ENCODE results near the gene NTF3.

Gene NTF3

GRCh38 chr12:5520037-5520436, 88.1 kb downstream of the NTF3 start:
- H2AFZ ChIP-seq (ENCODE audit: low read depth, low read length), result no peak overlapping the region
- no peaks in the 10 kb centered on the region for H3K9me3 ChIP-seq (ENCODE audit: insufficient read depth, low read length, severe bottlenecking)
- peaks cover 7% of the 10 kb centered on the region for H3K27me3 ChIP-seq (ENCODE audit: insufficient read depth, low read length, poor library complexity)
- no peak for DNase-seq
- no peak overlapping the region for H3K4me2 ChIP-seq (ENCODE audit: insufficient read depth, low read length)
- H3K4me3 ChIP-seq (ENCODE audit: low read depth in 1 of 2, low read length in 2 of 2), result no peak overlapping the region
- no peak for TF ChIP-seq EZH2 (IDR thresholded peaks at IDR 0.05; ENCODE audit: borderline replicate concordance, low read depth, low read length, severe bottlenecking)
- TF ChIP-seq, protein P1, sequence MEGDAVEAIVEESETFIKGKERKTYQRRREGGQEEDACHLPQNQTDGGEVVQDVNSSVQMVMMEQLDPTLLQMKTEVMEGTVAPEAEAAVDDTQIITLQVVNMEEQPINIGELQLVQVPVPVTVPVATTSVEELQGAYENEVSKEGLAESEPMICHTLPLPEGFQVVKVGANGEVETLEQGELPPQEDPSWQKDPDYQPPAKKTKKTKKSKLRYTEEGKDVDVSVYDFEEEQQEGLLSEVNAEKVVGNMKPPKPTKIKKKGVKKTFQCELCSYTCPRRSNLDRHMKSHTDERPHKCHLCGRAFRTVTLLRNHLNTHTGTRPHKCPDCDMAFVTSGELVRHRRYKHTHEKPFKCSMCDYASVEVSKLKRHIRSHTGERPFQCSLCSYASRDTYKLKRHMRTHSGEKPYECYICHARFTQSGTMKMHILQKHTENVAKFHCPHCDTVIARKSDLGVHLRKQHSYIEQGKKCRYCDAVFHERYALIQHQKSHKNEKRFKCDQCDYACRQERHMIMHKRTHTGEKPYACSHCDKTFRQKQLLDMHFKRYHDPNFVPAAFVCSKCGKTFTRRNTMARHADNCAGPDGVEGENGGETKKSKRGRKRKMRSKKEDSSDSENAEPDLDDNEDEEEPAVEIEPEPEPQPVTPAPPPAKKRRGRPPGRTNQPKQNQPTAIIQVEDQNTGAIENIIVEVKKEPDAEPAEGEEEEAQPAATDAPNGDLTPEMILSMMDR (IDR thresholded peaks at IDR 0.05; ENCODE audit: borderline replicate concordance, extremely low read depth, low read length, poor library complexity, severe bottlenecking), result no peak
- no peak overlapping the region for H3K9ac ChIP-seq (ENCODE audit: low read depth, low read length)
- no peak overlapping the region for H3K27ac ChIP-seq (ENCODE audit: low read length)
- ATAC-seq (ENCODE audit: insufficient read depth, low read depth), result no peak
- no peaks in the 10 kb centered on the region for H3K36me3 ChIP-seq (ENCODE audit: insufficient read depth, low read length)
- no peaks in the 10 kb centered on the region for H3K4me1 ChIP-seq (ENCODE audit: insufficient read depth, low read length)
- no peaks in the 10 kb centered on the region for H3K79me2 ChIP-seq (ENCODE audit: insufficient read depth, low read length)
- H4K20me1 ChIP-seq (ENCODE audit: insufficient read depth, low read length), result no peaks in the 10 kb centered on the region

GRCh38 chr12:5520831-5521230, 88.9 kb downstream of the NTF3 start:
- no peak for DNase-seq
- Histone ChIP-seq H4K20me1 (ENCODE audit: insufficient read depth, low read length) (no peaks in the 10 kb centered on the region), H3K9me3 (ENCODE audit: insufficient read depth, low read length, severe bottlenecking) (no peaks in the 10 kb centered on the region), H3K27ac (ENCODE audit: low read length) (no peak overlapping the region), H3K9ac (ENCODE audit: low read depth, low read length) (no peak overlapping the region), H3K4me2 (ENCODE audit: insufficient read depth, low read length) (no peak overlapping the region), H3K4me1 (ENCODE audit: insufficient read depth, low read length) (no peaks in the 10 kb centered on the region), H3K27me3 (ENCODE audit: insufficient read depth, low read length, poor library complexity) (no peaks in the 10 kb centered on the region), H3K79me2 (ENCODE audit: insufficient read depth, low read length) (no peaks in the 10 kb centered on the region), H2AFZ (ENCODE audit: low read depth, low read length) (no peak overlapping the region), H3K4me3 (ENCODE audit: low read depth in 1 of 2, low read length in 2 of 2) (no peak overlapping the region), H3K36me3 (ENCODE audit: insufficient read depth, low read length) (no peaks in the 10 kb centered on the region)
- ATAC-seq (ENCODE audit: insufficient read depth, low read depth), result no peak
- TF ChIP-seq EZH2 (IDR thresholded peaks at IDR 0.05; ENCODE audit: borderline replicate concordance, low read depth, low read length, severe bottlenecking), result no peak
- TF ChIP-seq, protein P1 (IDR thresholded peaks at IDR 0.05; ENCODE audit: borderline replicate concordance, extremely low read depth, low read length, poor library complexity, severe bottlenecking), result no peak

- Histone ChIP-seq H3K4me1 (ENCODE audit: insufficient read depth, low read length) (no peaks in the 10 kb centered on the region), H3K79me2 (ENCODE audit: insufficient read depth, low read length) (no peaks in the 10 kb centered on the region), H3K4me3 (ENCODE audit: low read depth in 1 of 2, low read length in 2 of 2) (no peak overlapping the region), H3K9ac (ENCODE audit: low read depth, low read length) (no peak overlapping the region), H3K4me2 (ENCODE audit: insufficient read depth, low read length) (no peak overlapping the region), H4K20me1 (ENCODE audit: insufficient read depth, low read length) (no peaks in the 10 kb centered on the region), H3K36me3 (ENCODE audit: insufficient read depth, low read length) (no peaks in the 10 kb centered on the region), H3K9me3 (ENCODE audit: insufficient read depth, low read length, severe bottlenecking) (no peaks in the 10 kb centered on the region), H2AFZ (ENCODE audit: low read depth, low read length) (no peak overlapping the region), H3K27ac (ENCODE audit: low read length) (no peak overlapping the region), H3K27me3 (ENCODE audit: insufficient read depth, low read length, poor library complexity) (no peaks in the 10 kb centered on the region)
- ATAC-seq (ENCODE audit: insufficient read depth, low read depth) (no peak), DNase-seq (no peak)
- TF ChIP-seq, protein P1 (IDR thresholded peaks at IDR 0.05; ENCODE audit: borderline replicate concordance, extremely low read depth, low read length, poor library complexity, severe bottlenecking), result no peak
These were observed 89.8 kb downstream of the NTF3 start for GRCh38 chr12:5521456-5522325.

All from DND-41 (cell line).